ENCODE measurements around the gene CHD6.
"Not testable (repeated sequence)": the region's sequence is repeated elsewhere in the genome, so short reads cannot be mapped to it uniquely, and the experiment has no call there.

The CHD6 gene

DNA sequence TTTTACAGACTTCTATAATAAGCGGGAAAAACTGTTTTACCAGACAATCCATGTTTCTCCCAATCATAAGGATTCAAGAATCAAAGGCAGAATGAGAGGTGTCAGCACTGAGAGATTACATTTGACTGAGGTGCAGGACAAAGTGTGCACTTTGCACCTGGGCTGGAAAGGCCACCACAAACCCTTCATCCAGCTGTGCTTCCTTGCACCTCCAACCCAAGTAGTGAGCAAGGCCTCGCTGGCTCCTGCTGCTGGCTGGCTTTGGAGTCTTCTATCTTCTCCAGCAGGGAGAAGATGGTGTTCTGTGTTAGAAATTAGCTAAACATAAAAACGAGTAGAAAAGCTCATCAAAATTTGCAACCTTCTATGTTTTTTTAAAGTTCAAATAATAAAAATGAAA is 77.7 kb downstream of the CHD6 start:
- FAIRE-seq = no peak

DNA sequence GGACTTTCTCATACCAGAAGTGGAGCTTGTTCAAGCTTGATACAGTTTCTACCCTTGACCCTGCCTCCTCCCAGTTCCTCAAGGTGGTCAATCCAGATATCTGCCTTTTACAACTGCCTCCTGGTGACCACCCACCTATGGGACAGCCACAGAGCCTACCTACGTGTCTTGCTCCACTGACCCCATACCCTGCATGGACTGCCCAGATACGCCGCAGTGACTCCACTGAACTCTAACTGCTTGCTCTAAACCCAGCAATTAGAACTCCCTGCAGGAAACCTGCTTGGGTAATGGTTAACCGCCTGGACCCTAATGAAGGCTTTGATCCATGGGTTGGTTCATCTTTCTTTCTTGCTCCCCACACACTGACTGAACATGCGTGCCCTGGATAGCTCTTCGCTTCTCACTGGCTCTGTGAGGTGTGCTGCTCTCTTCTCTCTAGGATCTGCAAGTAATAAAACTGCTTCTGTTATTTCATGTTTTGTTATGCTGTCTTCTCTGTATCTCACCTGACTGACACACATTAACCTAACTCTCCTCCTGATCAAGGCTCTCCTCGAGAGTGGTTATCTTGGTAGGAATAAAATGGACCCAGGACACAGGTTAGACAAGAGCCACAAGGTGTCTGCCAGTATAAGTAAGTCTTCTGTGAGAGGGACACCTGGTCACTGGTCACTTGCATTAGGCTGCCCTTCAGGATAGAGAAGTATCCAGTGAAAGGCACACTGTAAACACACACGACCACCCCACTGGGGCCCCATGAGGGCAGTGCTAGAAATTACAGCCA is 79.2 kb downstream of the CHD6 start:
- FAIRE-seq = no peak

DNA sequence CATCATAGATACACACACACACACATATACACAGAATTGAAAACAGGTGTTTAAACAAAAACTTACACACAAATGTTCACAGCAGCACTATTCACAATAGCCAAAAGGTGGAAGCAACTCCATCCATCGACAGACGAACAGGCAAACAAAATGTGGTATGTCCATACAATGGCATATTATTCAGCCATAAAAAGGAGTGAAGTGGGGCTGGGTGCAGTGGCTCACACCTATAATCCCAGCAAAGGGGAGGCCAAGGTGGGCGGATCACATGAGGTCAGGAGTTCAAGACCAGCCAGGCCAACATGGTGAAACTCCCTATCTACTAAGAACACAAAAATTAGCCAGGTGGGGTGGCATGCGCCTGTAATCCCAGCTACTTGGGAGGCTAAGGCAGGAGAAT is 80.3 kb downstream of the CHD6 start:
- FAIRE-seq = no peak

- not testable (repeated sequence) for FAIRE-seq
These were observed 82.6 kb downstream of the CHD6 start for GRCh38 chr20:41535551-41535950.

DNA sequence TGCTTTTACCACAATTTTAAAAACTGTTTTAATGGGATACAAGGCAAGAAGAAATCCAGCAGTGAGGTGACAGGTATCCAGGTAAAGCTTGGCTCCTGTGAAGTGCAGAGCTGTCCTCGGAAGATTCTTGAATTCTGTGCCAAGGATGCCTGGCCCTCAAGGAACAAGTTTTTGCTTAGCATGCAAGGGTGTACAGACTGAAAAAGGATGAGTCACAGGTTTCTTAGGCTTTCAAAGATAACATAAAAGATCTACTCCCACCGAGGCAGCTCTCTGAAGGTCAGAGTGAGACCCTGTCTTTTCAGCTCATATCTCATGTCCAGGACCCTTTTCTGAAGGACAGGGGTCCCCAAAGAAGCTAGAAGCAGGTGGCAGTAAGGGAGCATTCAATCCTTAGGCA is 83.3 kb downstream of the CHD6 start:
- FAIRE-seq = no peak

GRCh38 chr20:41534170-41534569 is 84.0 kb downstream of the CHD6 start:
- FAIRE-seq = no peak

- no peak for FAIRE-seq
These were observed 84.5 kb downstream of the CHD6 start for GRCh38 chr20:41533537-41534136.

- no peak for FAIRE-seq
These were observed 85.2 kb downstream of the CHD6 start for GRCh38 chr20:41532935-41533334.

DNA sequence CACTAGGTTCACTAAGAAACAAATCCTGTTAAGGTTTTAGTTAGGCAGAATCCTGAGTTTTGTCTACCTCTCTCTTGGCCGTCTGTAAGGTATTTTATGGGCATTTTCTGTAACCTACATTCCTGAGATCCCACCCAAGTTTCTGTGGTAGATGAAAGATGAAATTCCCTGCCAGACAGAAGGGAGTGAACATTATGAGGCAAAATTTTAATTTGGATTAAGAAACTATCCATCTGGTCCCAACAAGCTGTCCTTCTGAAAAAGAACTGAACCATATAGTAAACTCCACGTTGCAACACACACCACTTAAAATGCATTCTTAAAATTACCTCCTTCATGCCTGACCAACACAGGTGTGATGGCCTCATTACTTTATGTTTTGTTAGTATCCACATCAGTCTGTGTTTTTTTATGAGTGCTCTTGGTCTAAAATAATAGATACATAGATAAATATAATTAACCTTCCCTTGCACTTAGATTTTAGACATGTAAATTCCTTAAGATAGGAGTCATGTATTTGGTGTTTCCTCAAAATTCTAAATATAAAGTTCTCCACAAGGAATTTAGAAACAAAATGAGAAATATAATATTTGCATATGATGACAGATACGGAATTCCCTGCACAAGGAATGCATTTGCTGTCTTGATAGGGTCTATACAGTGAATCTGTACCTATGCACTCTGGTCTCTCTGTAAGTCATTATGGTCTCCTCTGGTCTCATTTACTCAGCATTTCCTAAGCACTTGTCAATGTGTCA is 86.5 kb downstream of the CHD6 start:
- no peak for FAIRE-seq

DNA sequence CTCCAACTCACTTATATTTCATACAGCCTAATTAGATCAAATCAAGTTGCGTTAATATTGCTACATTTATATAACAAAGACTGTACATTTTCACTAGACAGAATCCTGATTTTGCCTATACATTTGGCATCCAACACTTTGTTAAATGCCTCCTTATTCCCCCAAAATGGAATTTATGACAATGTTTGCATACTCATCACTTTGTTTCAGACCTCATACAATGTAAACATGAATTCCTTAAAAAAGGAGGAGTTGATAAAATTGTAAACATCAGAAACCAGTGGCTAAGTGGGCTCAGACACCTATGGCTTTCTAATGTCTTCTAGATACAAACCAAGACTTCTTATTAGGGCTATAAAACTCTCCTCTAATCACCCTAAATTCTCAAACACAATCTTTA is 87.3 kb downstream of the CHD6 start:
- FAIRE-seq = no peak

DNA sequence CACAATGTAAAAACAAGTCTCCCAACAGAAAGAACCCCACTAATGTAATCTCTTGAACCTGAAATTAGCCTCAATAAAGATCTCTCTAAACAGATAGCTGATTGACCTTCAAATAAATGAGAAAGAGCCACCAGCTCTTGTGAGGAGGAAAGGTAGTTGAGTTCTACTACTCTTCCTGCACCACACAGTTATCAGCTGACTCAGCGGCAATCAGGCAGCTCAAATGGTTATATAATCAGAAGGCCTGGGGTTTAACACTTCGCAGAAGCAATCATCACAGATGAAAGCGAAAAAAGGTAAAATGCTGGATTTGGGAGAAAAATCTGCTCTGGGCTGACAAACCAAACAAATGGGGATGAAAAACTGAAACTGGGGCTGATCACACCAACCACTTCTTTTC is 91.8 kb downstream of the CHD6 start:
- no peak for FAIRE-seq

- FAIRE-seq = no peak
These were observed 93.1 kb downstream of the CHD6 start for GRCh38 chr20:41524980-41525613.

GRCh38 chr20:41523857-41524256 is 94.3 kb downstream of the CHD6 start:
- no peak for FAIRE-seq

GRCh38 chr20:41513829-41514228 is 104.3 kb downstream of the CHD6 start:
- FAIRE-seq = no peak

- FAIRE-seq = no peak
These were observed 105.6 kb downstream of the CHD6 start for GRCh38 chr20:41512624-41513023.

- no peak for FAIRE-seq
These were observed 107.2 kb downstream of the CHD6 start for GRCh38 chr20:41510847-41511450.

- no peak for FAIRE-seq
These were observed 108.0 kb downstream of the CHD6 start for GRCh38 chr20:41510224-41510623.

GRCh38 chr20:41509316-41510200 is 108.6 kb downstream of the CHD6 start:
- no peak for FAIRE-seq

DNA sequence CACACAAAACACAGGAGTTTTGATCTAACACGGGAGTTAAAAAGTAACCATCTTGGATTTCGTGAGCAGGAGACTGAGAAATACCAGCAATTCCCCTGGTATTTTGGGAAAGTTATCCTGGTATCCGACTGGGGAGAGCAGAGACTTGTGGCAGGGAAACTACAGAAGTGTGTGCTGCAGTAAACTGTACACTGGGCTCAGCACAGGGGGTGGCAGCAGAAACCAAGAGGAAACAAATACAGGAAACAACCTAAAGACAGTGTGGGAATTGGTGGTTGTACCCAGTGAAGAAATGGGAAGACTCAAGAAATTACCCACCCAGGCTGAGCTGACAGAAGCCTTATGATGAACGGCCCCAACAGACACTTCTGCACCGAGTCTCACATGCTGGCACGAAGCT is 109.8 kb downstream of the CHD6 start:
- no peak for FAIRE-seq

DNA sequence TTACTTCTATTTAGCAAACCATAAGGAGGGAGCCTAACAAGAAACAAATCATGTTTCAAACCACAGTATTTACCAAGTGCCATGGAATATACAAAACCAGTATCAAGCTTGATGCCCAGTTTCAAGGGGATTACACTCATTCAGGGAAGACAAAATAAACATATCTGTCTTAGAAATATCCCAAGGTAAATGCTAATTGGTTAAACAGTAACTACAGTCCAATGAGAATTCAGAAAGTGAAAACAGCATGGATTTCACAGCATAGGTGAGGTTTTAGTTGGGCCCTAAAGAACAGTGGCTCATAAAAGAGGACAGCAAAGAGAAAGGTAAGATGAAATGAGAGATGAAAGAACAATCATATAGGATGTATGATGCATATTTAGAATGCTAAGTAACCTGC is 110.3 kb downstream of the CHD6 start:
- FAIRE-seq = no peak

DNA sequence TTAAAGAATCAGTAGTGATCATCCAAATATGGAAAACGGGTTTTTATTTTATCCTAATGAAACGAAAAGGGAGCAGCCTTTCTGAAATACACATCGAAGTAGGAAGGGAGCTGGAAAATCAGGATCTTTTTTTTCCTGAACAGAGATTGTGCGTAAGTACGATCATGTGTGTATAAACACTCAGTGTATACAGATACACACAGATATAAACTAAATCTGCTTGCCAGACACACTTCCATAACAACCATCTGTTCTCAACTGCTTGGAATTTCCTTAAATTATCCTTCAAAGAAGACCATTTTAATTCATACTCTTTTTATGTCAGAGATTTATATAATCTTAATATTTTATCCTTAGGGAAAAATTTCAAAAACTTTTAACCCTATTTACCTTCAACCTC is 110.7 kb downstream of the CHD6 start:
- FAIRE-seq = no peak
